K562 (cell line): ENCODE measurements around the gene MRI1. TPM values are rescaled to one million over a fixed set of nuclear protein-coding genes. Genes with fewer than 3 reads are reported as not detected.
A peak's percentile ranks its signal among the peaks of the same experiment; 100 is the strongest.

Experiments used
- BCOR ChIP-seq: fragments of 450-650 bp; IDR thresholded peaks from 2 replicates; pipeline ENCODE4 v1.6.1; 2016
- CLOCK ChIP-seq: fragments of 250-450 bp; sonication (Bioruptor Pico); IDR thresholded peaks from 2 replicates; pipeline ENCODE4 v1.4.0; 2020; ENCODE audit warnings: mild to moderate bottlenecking, moderate library complexity, borderline replicate concordance
- CTCFL ChIP-seq: IDR thresholded peaks from 2 replicates; pipeline ENCODE4 v1.6.1; 2011; ENCODE audit warnings: borderline replicate concordance, low read depth, mild to moderate bottlenecking, moderate library complexity, low read length; ENCODE audit not compliant: insufficient read depth, poor library complexity, severe bottlenecking
- DMBX1 ChIP-seq: fragments of 250-450 bp; sonication (Bioruptor Pico); IDR thresholded peaks from 2 replicates; pipeline ENCODE4 v1.8.0; 2022; ENCODE audit warnings: inconsistent platforms, mild to moderate bottlenecking, moderate library complexity, borderline replicate concordance
- ELK3 ChIP-seq: fragments of 450-650 bp; formaldehyde crosslinking; IDR thresholded peaks from 2 replicates; pipeline ENCODE4 v1.4.0; 2020; ENCODE audit warnings: mild to moderate bottlenecking
- MECOM ChIP-seq: fragments of 250-450 bp; sonication (Bioruptor Pico); IDR thresholded peaks from 2 replicates; pipeline ENCODE4 v1.8.0; 2022; ENCODE audit warnings: inconsistent platforms
- POLR2A ChIP-seq: fragments of 450-650 bp; conservative IDR thresholded peaks from 2 replicates; pipeline ENCODE4 v1.6.1; 2016
- POLR3G ChIP-seq: IDR thresholded peaks from 2 replicates; pipeline ENCODE4 v1.6.1; 2011; ENCODE audit not compliant: insufficient read length, insufficient replicate concordance; ENCODE audit errors: extremely low read depth
- RCOR1 ChIP-seq, 2 experiments: IDR thresholded peaks; 2 replicates each; pipeline ENCODE4 v1.6.1; 2012; ENCODE audit warnings: low read depth in 2 of 2, low read length in 2 of 2, borderline replicate concordance in 1 of 2, improper control_type of control experiment in 1 of 2
- SP2 ChIP-seq: IDR thresholded peaks from 2 replicates; pipeline ENCODE4 v1.6.1; 2011; ENCODE audit warnings: mild to moderate bottlenecking, low read depth, low read length, moderate library complexity; ENCODE audit not compliant: poor library complexity, severe bottlenecking; ENCODE audit errors: extremely low read depth
- THAP12 ChIP-seq: fragments of 250-450 bp; sonication (Bioruptor Pico); IDR thresholded peaks from 2 replicates; pipeline ENCODE4 v1.9.0; 2021; ENCODE audit warnings: mild to moderate bottlenecking, inconsistent platforms
- TOE1 ChIP-seq, 2 experiments: fragments of 450-650 bp in 1 of 2; sonication (generic) in 1 of 2; formaldehyde crosslinking in 1 of 2; IDR thresholded peaks; 2 replicates each; pipeline versions ENCODE4 v1.7.1 to v1.8.0; 2016 to 2022; ENCODE audit warnings: borderline replicate concordance in 2 of 2, mild to moderate bottlenecking in 2 of 2, antibody characterized with exemption in 1 of 2, inconsistent platforms in 1 of 2, low read depth in 1 of 2, missing genetic modification reagents in 1 of 2, moderate library complexity in 1 of 2
- USF1 ChIP-seq: sonication (generic); formaldehyde crosslinking; IDR thresholded peaks from 2 replicates; pipeline ENCODE4 v1.9.0; 2022; ENCODE audit warnings: mild to moderate bottlenecking, missing genetic modification reagents
- ZNF384 ChIP-seq: IDR thresholded peaks from 2 replicates; pipeline ENCODE4 v1.6.1; 2012; ENCODE audit warnings: low read depth, low read length, improper control_type of control experiment
- polyA plus RNA-seq, 8 experiments: library from polyadenylated mRNA; depleted of rRNA in 4 of 8; stranded (reverse) in 5 of 8; unstranded in 3 of 8; fragments of >200 nt; fragmentation: Nextera tagmentation in 2 of 8; fragmentation: Illumina TruSeq in 1 of 8; extraction: Ambion mirVana in 2 of 8; extraction: Trizol in 1 of 8; gene quantifications; 2 replicates each; pipeline versions ENCODE4 v1.2.1 to v1.2.3, GENCODE V29; 2011 to 2014; ENCODE audit warnings: inconsistent platforms in 1 of 8, missing spikeins in 1 of 8
- total RNA-seq, 7 experiments: library from RNA; depleted of rRNA in 6 of 7; stranded (reverse); fragments of >200 nt in 6 of 7; fragmentation: Illumina TruSeq in 2 of 7; extraction: Trizol in 2 of 7; gene quantifications; 2 replicates each; pipeline versions ENCODE4 v1.2.1 to v1.2.3, GENCODE V29; 2011 to 2021; ENCODE audit warnings: low replicate concordance in 1 of 7
- TF ChIP-seq, protein P1 (sequence below): sonication (generic); formaldehyde crosslinking; IDR thresholded peaks from 2 replicates; pipeline ENCODE4 v1.9.0; 2022; ENCODE audit warnings: mild to moderate bottlenecking, missing genetic modification reagents

Gene MRI1
- total and polyA plus RNA-seq, 9 of the 15 experiments (the other 6 are each of a cell fraction or from before 2014, with no cell fraction given): 5.5 to 57.4 (median 28.2) TPM

- peak; percentile 68 for TF ChIP-seq POLR2A
- no peak for TF ChIP-seq CLOCK
- TF ChIP-seq CTCFL: no peak
- no peak for TF ChIP-seq MECOM
- peak; percentile 62; the same call in 1 of the 2 replicates for TF ChIP-seq TOE1 (IDR thresholded peaks at IDR 0.05; ENCODE audit: borderline replicate concordance)
- no peak for TF ChIP-seq TOE1 (CRISPR knock-in tag; IDR thresholded peaks at IDR 0.05; ENCODE audit: borderline replicate concordance, low read depth)
- 0 out of 2 replicates have a peak, but pooled peaks have one; percentile 12 for TF ChIP-seq THAP12 (CRISPR knock-in tag)
- TF ChIP-seq, protein P1, sequence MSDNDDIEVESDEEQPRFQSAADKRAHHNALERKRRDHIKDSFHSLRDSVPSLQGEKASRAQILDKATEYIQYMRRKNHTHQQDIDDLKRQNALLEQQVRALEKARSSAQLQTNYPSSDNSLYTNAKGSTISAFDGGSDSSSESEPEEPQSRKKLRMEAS (CRISPR knock-in tag): peak; percentile 21; the same call in 1 of the 2 replicates
- TF ChIP-seq SP2: peak; percentile 97
- TF ChIP-seq BCOR: peak; percentile 100
- no peak for TF ChIP-seq ZNF384
- TF ChIP-seq POLR3G: no peak
- TF ChIP-seq RCOR1 (IDR thresholded peaks at IDR 0.05; ENCODE audit: borderline replicate concordance in 1 of 2, low read depth in 2 of 2, low read length in 2 of 2): peak; percentile 58 to 93; a peak in 3 of 4 replicates
- TF ChIP-seq DMBX1 (CRISPR knock-in tag): peak; percentile 60; the same call in 1 of the 2 replicates
- TF ChIP-seq USF1 (CRISPR knock-in tag): peak; percentile 85
- TF ChIP-seq ELK3 (CRISPR knock-in tag): no peak
Observed at GRCh38 chr19:13794757-13795589, 30.7 kb downstream of the MRI1 start, which contains the start of gene ZSWIM4 (continued).
